ENCODE data around the gene TMEFF1. TPM values are rescaled to one million over a fixed set of nuclear protein-coding genes. Genes with fewer than 3 reads are reported as not detected.

The TMEFF1 gene
- total RNA-seq, 1 experiment from 2014 or later, result 3.3 TPM

DNA sequence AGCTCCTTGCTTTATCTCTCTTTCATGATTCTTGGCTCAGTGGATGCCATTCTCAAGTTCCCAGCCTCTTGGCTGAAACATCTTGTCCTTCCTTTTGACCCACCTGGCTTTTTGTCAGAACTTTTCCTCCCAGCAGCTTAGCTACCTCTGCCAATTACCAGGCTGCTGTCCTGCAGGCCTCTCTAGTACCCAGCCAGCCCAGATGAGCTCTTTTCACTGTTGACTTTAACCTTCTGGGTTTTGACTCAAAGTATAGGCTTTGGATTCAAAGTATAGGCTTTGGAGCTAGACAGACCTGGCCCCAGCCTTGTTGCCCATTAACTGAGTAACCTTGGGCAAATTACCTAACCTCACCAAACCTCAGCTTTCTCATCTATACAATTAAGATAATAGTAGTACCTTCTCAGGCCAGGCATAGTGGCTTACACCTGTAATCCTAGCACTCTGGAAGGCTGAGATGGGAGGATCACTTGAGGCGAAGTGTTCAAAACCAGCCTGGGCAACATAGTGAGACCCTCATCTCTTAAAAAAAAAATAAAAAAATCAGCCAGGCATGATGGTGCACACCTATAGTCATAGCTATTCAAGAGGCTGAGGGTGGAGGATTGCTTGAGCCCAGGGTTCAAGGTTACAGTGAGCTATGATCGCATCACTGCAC lies 6.6 kb upstream of the TMEFF1 start:
- CTCF ChIA-PET, result no interaction called here
- Histone ChIP-seq H3K27ac (ENCODE audit: low read depth, low read length) (no peak overlapping the region), H3K79me2 (ENCODE audit: insufficient read depth, low read length) (no peaks in the 10 kb centered on the region), H3K9me2 (ENCODE audit: insufficient read depth) (no peaks in the 10 kb centered on the region), H3K4me3 (replicated peaks in 1 of 2; ENCODE audit: low read depth in 1 of 2, low read length in 2 of 2) (no peak overlapping the region), H3K36me3 (ENCODE audit: control insufficient read depth in 1 of 2, insufficient read depth in 2 of 2, low read length in 2 of 2) (no peaks in the 10 kb centered on the region), H3K4me2 (ENCODE audit: low read length) (no peak overlapping the region), H3K27me3 (ENCODE audit: insufficient read depth, low read length) (no peaks in the 10 kb centered on the region), H3K9ac (ENCODE audit: low read length) (no peak overlapping the region), H2AFZ (ENCODE audit: low read depth, low read length, poor library complexity, severe bottlenecking) (no peak overlapping the region), H3K9me3 (ENCODE audit: control insufficient read depth in 1 of 2, insufficient read depth in 1 of 2, low read depth in 1 of 2, low read length in 2 of 2) (no peaks in the 10 kb centered on the region), H3K4me1 (ENCODE audit: control insufficient read depth in 1 of 2, insufficient read depth in 2 of 2, low read length in 2 of 2) (no peaks in the 10 kb centered on the region), H4K20me1 (ENCODE audit: insufficient read depth) (no peaks in the 10 kb centered on the region)
- POLR2A ChIA-PET, result interaction anchor here (0.5 kb wide), 1 partner anchor 61 kb away, joined by 3 read pairs; no protein-coding TSS in a partner anchor
- RAD21 ChIA-PET (ENCODE audit: low non-redundant PET in 1 of 2, low total read pairs in 2 of 2, uncharacterized antibody in 2 of 2, unreplicated experiment in 2 of 2), result no interaction called here
- ATAC-seq (no peak), DNase-seq (ENCODE audit: low read depth, low spot score) (no peak)
- intact Hi-C loops (cut with micrococcal nuclease), result no loop called here
- TF ChIP-seq FOSL1 (IDR thresholded peaks at IDR 0.05; ENCODE audit: low read depth) (no peak), SRF (IDR thresholded peaks at IDR 0.05; ENCODE audit: low read depth) (no peak), ZFX (IDR thresholded peaks at IDR 0.05) (no peak), POLR2AphosphoS5 (IDR thresholded peaks at IDR 0.05; ENCODE audit: low read depth, low read length) (no peak), CBX3 (IDR thresholded peaks at IDR 0.05; ENCODE audit: low read depth) (no peak), JUND (IDR thresholded peaks at IDR 0.05) (no peak), SP1 (IDR thresholded peaks at IDR 0.05; ENCODE audit: low read depth) (no peak), YY1 (IDR thresholded peaks at IDR 0.05; ENCODE audit: extremely low read depth, insufficient replicate concordance, low read depth, low read length) (no peak), EGR1 (IDR thresholded peaks at IDR 0.05; ENCODE audit: low read depth) (no peak), CEBPB (IDR thresholded peaks at IDR 0.05; ENCODE audit: low read depth) (no peak), RAD21 (IDR thresholded peaks at IDR 0.05; ENCODE audit: low read depth) (no peak), TCF7L2 (IDR thresholded peaks at IDR 0.05; ENCODE audit: borderline replicate concordance, extremely low read depth, insufficient read depth, insufficient read length) (no peak), ELF1 (IDR thresholded peaks at IDR 0.05; ENCODE audit: borderline replicate concordance, low read depth) (no peak), ZNF274 (IDR thresholded peaks at IDR 0.05; ENCODE audit: low read depth, low read length) (no peak), SIN3A (IDR thresholded peaks at IDR 0.05; ENCODE audit: low read depth) (no peak)
- TF ChIP-seq, protein P1, sequence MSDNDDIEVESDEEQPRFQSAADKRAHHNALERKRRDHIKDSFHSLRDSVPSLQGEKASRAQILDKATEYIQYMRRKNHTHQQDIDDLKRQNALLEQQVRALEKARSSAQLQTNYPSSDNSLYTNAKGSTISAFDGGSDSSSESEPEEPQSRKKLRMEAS (IDR thresholded peaks at IDR 0.05), result no peak
- TF ChIP-seq, protein P2, sequence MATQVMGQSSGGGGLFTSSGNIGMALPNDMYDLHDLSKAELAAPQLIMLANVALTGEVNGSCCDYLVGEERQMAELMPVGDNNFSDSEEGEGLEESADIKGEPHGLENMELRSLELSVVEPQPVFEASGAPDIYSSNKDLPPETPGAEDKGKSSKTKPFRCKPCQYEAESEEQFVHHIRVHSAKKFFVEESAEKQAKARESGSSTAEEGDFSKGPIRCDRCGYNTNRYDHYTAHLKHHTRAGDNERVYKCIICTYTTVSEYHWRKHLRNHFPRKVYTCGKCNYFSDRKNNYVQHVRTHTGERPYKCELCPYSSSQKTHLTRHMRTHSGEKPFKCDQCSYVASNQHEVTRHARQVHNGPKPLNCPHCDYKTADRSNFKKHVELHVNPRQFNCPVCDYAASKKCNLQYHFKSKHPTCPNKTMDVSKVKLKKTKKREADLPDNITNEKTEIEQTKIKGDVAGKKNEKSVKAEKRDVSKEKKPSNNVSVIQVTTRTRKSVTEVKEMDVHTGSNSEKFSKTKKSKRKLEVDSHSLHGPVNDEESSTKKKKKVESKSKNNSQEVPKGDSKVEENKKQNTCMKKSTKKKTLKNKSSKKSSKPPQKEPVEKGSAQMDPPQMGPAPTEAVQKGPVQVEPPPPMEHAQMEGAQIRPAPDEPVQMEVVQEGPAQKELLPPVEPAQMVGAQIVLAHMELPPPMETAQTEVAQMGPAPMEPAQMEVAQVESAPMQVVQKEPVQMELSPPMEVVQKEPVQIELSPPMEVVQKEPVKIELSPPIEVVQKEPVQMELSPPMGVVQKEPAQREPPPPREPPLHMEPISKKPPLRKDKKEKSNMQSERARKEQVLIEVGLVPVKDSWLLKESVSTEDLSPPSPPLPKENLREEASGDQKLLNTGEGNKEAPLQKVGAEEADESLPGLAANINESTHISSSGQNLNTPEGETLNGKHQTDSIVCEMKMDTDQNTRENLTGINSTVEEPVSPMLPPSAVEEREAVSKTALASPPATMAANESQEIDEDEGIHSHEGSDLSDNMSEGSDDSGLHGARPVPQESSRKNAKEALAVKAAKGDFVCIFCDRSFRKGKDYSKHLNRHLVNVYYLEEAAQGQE (IDR thresholded peaks at IDR 0.05; ENCODE audit: low read depth), result no peak
- TF ChIP-seq, protein P3, sequence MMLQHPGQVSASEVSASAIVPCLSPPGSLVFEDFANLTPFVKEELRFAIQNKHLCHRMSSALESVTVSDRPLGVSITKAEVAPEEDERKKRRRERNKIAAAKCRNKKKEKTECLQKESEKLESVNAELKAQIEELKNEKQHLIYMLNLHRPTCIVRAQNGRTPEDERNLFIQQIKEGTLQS (IDR thresholded peaks at IDR 0.05), result no peak
- TF ChIP-seq, protein P4, sequence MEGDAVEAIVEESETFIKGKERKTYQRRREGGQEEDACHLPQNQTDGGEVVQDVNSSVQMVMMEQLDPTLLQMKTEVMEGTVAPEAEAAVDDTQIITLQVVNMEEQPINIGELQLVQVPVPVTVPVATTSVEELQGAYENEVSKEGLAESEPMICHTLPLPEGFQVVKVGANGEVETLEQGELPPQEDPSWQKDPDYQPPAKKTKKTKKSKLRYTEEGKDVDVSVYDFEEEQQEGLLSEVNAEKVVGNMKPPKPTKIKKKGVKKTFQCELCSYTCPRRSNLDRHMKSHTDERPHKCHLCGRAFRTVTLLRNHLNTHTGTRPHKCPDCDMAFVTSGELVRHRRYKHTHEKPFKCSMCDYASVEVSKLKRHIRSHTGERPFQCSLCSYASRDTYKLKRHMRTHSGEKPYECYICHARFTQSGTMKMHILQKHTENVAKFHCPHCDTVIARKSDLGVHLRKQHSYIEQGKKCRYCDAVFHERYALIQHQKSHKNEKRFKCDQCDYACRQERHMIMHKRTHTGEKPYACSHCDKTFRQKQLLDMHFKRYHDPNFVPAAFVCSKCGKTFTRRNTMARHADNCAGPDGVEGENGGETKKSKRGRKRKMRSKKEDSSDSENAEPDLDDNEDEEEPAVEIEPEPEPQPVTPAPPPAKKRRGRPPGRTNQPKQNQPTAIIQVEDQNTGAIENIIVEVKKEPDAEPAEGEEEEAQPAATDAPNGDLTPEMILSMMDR (IDR thresholded peaks at IDR 0.05 in 2 of 3, conservative IDR thresholded peaks at IDR 0.05 in 1 of 3; ENCODE audit: borderline replicate concordance in 1 of 3, insufficient read depth in 1 of 3, low read depth in 2 of 3, low read length in 2 of 3), result no peak
- BruUV-seq (replicated peaks), result no TSS peak

Measured in HCT116 (cell line).